T-cell (primary cell): ENCODE results near the gene TRAF7. TPM values are rescaled to one million over a fixed set of nuclear protein-coding genes. Genes with fewer than 3 reads are reported as not detected.

ENCODE experiments used
- ATAC-seq, 4 experiments: fragments of 200-7000 bp in 3 of 4; fragments of 150-1000 bp in 1 of 4; cut with Tn5 transposase; replicated peaks in 1 of 4; 1 replicate in 3 of 4; 2 replicates in 1 of 4; pipeline ENCODE4 v1.10.0; 2021; ENCODE audit warnings: moderate library complexity in 3 of 4, mild to moderate bottlenecking in 2 of 4, moderate number of reproducible peaks in 1 of 4
- CTCF ChIA-PET, 2 donors: fragments of 300-600 bp; sonication (Branson Sonifier 250); formaldehyde crosslinking; loops; one replicate each; lab custom pipeline; 2022; ENCODE audit warnings: antibody characterized with exemption in 2 of 2; lab: Charles Lee
- POLR2A ChIA-PET, 2 donors: fragments of 300-600 bp; sonication (Branson Sonifier 250); formaldehyde crosslinking; loops; one replicate each; lab custom pipeline; 2022; ENCODE audit warnings: antibody characterized with exemption in 2 of 2; lab: Charles Lee
- DNase-seq, 35 experiments: peaks; one replicate each; pipeline versions ENCODE4 v3.0.0 to v3.0.0-alpha.2; 2013 to 2023
- H3K27ac ChIP-seq: one replicate; pipeline ENCODE4 v1.5.1; 2013; ENCODE audit warnings: low read length
- H3K27me3 ChIP-seq, 2 experiments: replicated peaks in 1 of 2; 1 replicate in 1 of 2; 2 replicates in 1 of 2; pipeline versions ENCODE4 v1.6.1 to v1.7.0; 2013; ENCODE audit warnings: low read length in 1 of 2, mixed read lengths in 1 of 2; ENCODE audit not compliant: control insufficient read depth in 2 of 2, insufficient read depth in 2 of 2; ENCODE audit errors: extremely low read depth in 1 of 2
- H3K36me3 ChIP-seq, 2 donors: 1 replicate in 1 of 2; 2 replicates in 1 of 2; pipeline versions ENCODE4 v1.6.1 to v1.7.0; 2013; ENCODE audit warnings: low read length in 1 of 2; ENCODE audit not compliant: control insufficient read depth in 2 of 2, insufficient read depth in 1 of 2; ENCODE audit errors: extremely low read depth in 1 of 2
- H3K4me1 ChIP-seq, 2 experiments: 1 replicate in 1 of 2; 2 replicates in 1 of 2; pipeline versions ENCODE4 v1.6.1 to v1.7.0; 2013; ENCODE audit warnings: low read length in 2 of 2, mixed read lengths in 1 of 2; ENCODE audit not compliant: insufficient read depth in 2 of 2, control insufficient read depth in 1 of 2; ENCODE audit errors: extremely low read depth in 1 of 2
- H3K4me3 ChIP-seq, 2 donors: 1 replicate in 1 of 2; 2 replicates in 1 of 2; pipeline versions ENCODE4 v1.5.1 to v1.7.0; 2013; ENCODE audit warnings: mild to moderate bottlenecking in 2 of 2, low read length in 1 of 2, moderate library complexity in 1 of 2; ENCODE audit not compliant: control insufficient read depth in 1 of 2; ENCODE audit errors: extremely low read depth in 1 of 2
- H3K9me3 ChIP-seq: 2 replicates; pipeline ENCODE4 v1.7.0; 2013
- H3K27ac Mint-ChIP-seq, 2 donors: one replicate each; pipeline ENCODE4 v1.8.0; 2020 to 2021; ENCODE audit warnings: mild to moderate bottlenecking in 2 of 2, mixed read lengths in 2 of 2
- H3K27me3 Mint-ChIP-seq, 2 donors: one replicate each; pipeline ENCODE4 v1.8.0; 2021 to 2022; ENCODE audit warnings: mixed read lengths in 2 of 2
- H3K36me3 Mint-ChIP-seq: one replicate; pipeline ENCODE4 v1.8.0; 2021; ENCODE audit warnings: mixed read lengths
- H3K4me1 Mint-ChIP-seq, 3 donors: one replicate each; pipeline ENCODE4 v1.8.0; 2020 to 2022; ENCODE audit warnings: mixed read lengths in 3 of 3, mild to moderate bottlenecking in 1 of 3
- H3K4me3 Mint-ChIP-seq, 3 donors: one replicate each; pipeline ENCODE4 v1.8.0; 2020 to 2022; ENCODE audit warnings: mild to moderate bottlenecking in 3 of 3, mixed read lengths in 3 of 3, moderate library complexity in 3 of 3
- H3K9me3 Mint-ChIP-seq, 3 donors: one replicate each; pipeline ENCODE4 v1.8.0; 2020 to 2022; ENCODE audit warnings: mixed read lengths in 3 of 3
- WGBS: methylation state at CpG from one replicate; pipeline ENCODE4 v1.1.5; 2013; ENCODE audit warnings: missing lambda C conversion rate; ENCODE audit not compliant: insufficient coverage; 5-methylcytosine and 5-hydroxymethylcytosine counted together
- total RNA-seq, 35 experiments: library from RNA in 6 of 35; stranded (reverse) in 6 of 35; fragments of 120-200 nt in 1 of 35; gene quantifications; one replicate each; pipeline versions ENCODE4 v1.2.1 to v1.2.4 and lab custom pipeline; 2013 to 2026

Gene TRAF7
- total RNA-seq, 5 donors from 2014 or later (not counting 1 experiment from before 2014, with no cell fraction given), result 25.6 to 54.3 (median 43.9) TPM

- DNase-seq (no peak), ATAC-seq (no peak)
- Histone ChIP-seq H3K4me3 (no peak overlapping the region), H3K9me3 (no peaks in the 10 kb centered on the region), H3K36me3 (peaks cover 4 to 8% of the 10 kb centered on the region in 2 donors), H3K27ac (no peak overlapping the region), H3K4me1 (peaks cover 4 to 50% of the 10 kb centered on the region in 2 experiments), H3K27me3 (no peaks in the 10 kb centered on the region)
- Mint-ChIP-seq H3K27me3 (no peaks in the 10 kb centered on the region), H3K9me3 (no peaks in the 10 kb centered on the region), H3K27ac (no peak overlapping the region), H3K36me3 (peaks cover under 1% of the 10 kb centered on the region), H3K4me1 (peaks cover 22 to 27% (median 24%) of the 10 kb centered on the region in 3 donors), H3K4me3 (no peak overlapping the region)
- CTCF ChIA-PET, result no interaction called here
- POLR2A ChIA-PET, result no interaction called here
- WGBS, result 95% methylated on average over 11 of the region's 20 CpGs
These were observed 5.5 kb downstream of the TRAF7 start for GRCh38 chr16:2160915-2161551.

DNA sequence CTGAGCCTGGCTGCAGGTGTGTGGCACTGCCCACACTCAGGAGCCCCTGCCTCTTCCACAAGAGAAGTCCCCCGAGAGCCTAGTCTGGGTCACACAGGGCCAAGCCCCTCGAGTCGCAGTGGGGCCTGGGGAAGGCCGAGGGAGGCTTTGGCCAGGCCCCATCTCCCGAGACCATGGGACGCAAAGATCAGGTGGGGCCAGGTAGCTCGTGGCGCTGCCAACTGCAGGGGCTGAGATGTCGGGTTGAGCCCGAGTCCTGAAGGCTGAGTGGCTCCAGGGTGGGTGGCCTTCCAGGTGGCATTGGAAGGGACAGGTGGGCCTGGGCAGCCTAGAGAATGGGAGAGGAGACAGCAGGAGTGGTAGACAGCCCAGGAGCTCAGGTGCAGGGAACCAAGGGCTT lies 6.3 kb downstream of the TRAF7 start:
- Histone ChIP-seq H3K27ac (no peak overlapping the region), H3K36me3 (peaks cover 4 to 11% of the 10 kb centered on the region in 2 donors), H3K9me3 (no peaks in the 10 kb centered on the region), H3K4me1 (peaks cover 0 to 41% of the 10 kb centered on the region in 2 experiments), H3K4me3 (no peak overlapping the region), H3K27me3 (no peaks in the 10 kb centered on the region)
- CTCF ChIA-PET, result no interaction called here
- Mint-ChIP-seq H3K27me3 (no peaks in the 10 kb centered on the region), H3K4me1 (peaks cover 13 to 18% (median 16%) of the 10 kb centered on the region in 3 donors), H3K4me3 (no peak overlapping the region), H3K9me3 (no peaks in the 10 kb centered on the region), H3K27ac (no peak overlapping the region), H3K36me3 (peaks cover 3% of the 10 kb centered on the region)
- 95% methylated on average over 10 of the region's 10 CpGs for WGBS
- ATAC-seq, result no peak
- no peak for DNase-seq
- POLR2A ChIA-PET, result no interaction called here

GRCh38 chr16:2162676-2163118 lies 7.1 kb downstream of the TRAF7 start:
- Histone ChIP-seq H3K27me3 (no peaks in the 10 kb centered on the region), H3K36me3 (peaks cover 7 to 14% of the 10 kb centered on the region in 2 donors), H3K4me1 (peaks cover 0 to 33% of the 10 kb centered on the region in 2 experiments), H3K27ac (no peak overlapping the region), H3K4me3 (no peak overlapping the region), H3K9me3 (no peaks in the 10 kb centered on the region)
- H3K27ac Mint-ChIP-seq, result no peak overlapping the region
- DNase-seq (no peak), ATAC-seq (no peak)
- H3K9me3 Mint-ChIP-seq, result no peaks in the 10 kb centered on the region
- H3K4me1 Mint-ChIP-seq, result peaks cover 5 to 10% (median 8%) of the 10 kb centered on the region in 3 donors
- no peaks in the 10 kb centered on the region for H3K27me3 Mint-ChIP-seq
- H3K4me3 Mint-ChIP-seq, result no peak overlapping the region
- WGBS, result 99% methylated on average over 13 of the region's 13 CpGs
- ChIA-PET POLR2A (no interaction called here), CTCF (no interaction called here)
- peaks cover 3% of the 10 kb centered on the region for H3K36me3 Mint-ChIP-seq

GRCh38 chr16:2163211-2163881 lies 7.8 kb downstream of the TRAF7 start:
- Mint-ChIP-seq H3K27ac (peak overlapping the region in 1 of 2 donors; percentile 46), H3K27me3 (no peaks in the 10 kb centered on the region), H3K9me3 (no peaks in the 10 kb centered on the region), H3K36me3 (peaks cover 3% of the 10 kb centered on the region), H3K4me1 (peaks cover 0 to 6% (median 6%) of the 10 kb centered on the region in 3 donors), H3K4me3 (no peak overlapping the region)
- ATAC-seq (peak in 3 of 4 experiments; percentile 29 to 65 (median 56)), DNase-seq (peak in 2 of 35 experiments; percentile 20 to 27)
- POLR2A ChIA-PET, result no interaction called here
- CTCF ChIA-PET, result no interaction called here
- WGBS, result 97% methylated on average over 19 of the region's 26 CpGs
- peak overlapping the region; percentile 24 for H3K27ac ChIP-seq
- H3K4me3 ChIP-seq, result no peak overlapping the region
- H3K36me3 ChIP-seq, result peaks cover 9 to 15% of the 10 kb centered on the region in 2 donors
- H3K27me3 ChIP-seq, result no peaks in the 10 kb centered on the region
- no peaks in the 10 kb centered on the region for H3K9me3 ChIP-seq
- H3K4me1 ChIP-seq, result peaks cover 0 to 27% of the 10 kb centered on the region in 2 experiments

- Mint-ChIP-seq H3K9me3 (no peaks in the 10 kb centered on the region), H3K27me3 (no peaks in the 10 kb centered on the region), H3K27ac (no peak overlapping the region), H3K4me1 (peaks cover 0 to 3% (median 2%) of the 10 kb centered on the region in 3 donors), H3K4me3 (no peak overlapping the region), H3K36me3 (peaks cover 3% of the 10 kb centered on the region)
- no peaks in the 10 kb centered on the region for H3K27me3 ChIP-seq
- 96% methylated on average over 12 of the region's 12 CpGs for WGBS
- H3K27ac ChIP-seq, result no peak overlapping the region
- H3K36me3 ChIP-seq, result peaks cover 14 to 19% of the 10 kb centered on the region in 2 donors
- ATAC-seq (no peak), DNase-seq (no peak)
- peaks cover 0 to 10% of the 10 kb centered on the region in 2 experiments for H3K4me1 ChIP-seq
- ChIA-PET CTCF (no interaction called here), POLR2A (no interaction called here)
- no peak overlapping the region for H3K4me3 ChIP-seq
- H3K9me3 ChIP-seq, result no peaks in the 10 kb centered on the region
These were observed 10.3 kb downstream of the TRAF7 start for GRCh38 chr16:2165861-2166260.

DNA sequence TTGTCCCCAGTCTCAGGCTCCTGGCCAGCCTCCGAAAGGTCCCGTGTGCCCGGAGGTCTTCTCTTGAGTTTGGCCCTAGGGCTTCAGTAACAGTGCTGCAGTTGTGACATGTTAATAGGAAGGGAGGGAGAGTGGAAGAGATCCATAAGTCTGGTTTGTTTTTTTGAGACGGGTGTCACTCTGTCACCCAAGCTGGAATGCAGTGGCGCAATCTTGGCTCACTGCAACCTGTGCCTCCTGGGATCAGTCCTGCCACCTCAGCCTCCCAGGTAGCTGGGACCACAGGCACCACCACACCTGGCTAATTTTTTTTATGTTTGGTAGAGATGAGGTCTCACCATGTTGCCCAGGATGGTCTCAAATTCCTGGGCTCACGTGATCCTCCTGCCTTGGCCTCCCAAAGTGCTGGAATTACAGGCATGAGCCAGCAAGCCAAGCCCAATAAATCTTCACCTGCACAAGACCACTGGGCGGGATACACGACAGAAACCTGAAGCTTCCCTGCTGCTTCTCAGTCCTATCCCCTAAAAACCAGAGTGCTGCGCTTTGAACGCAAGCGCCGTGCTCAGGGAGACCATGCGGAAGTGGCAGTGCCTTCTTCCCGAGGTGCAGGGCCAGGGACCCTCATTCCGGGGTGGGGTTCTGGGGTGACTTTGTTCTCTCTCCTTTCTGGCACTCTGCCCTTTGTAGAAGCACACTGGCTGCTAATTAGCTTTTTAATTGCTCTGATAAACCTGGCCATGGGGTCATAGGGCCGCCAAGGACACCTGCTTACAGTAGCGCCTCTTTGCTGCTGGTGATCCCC lies 10.9 kb downstream of the TRAF7 start:
- peaks cover 3% of the 10 kb centered on the region for H3K36me3 Mint-ChIP-seq
- peaks cover 0 to 9% of the 10 kb centered on the region in 2 experiments for H3K4me1 ChIP-seq
- no peaks in the 10 kb centered on the region for H3K9me3 Mint-ChIP-seq
- H3K9me3 ChIP-seq, result no peaks in the 10 kb centered on the region
- H3K4me3 ChIP-seq, result no peak overlapping the region
- H3K27me3 ChIP-seq, result no peaks in the 10 kb centered on the region
- H3K4me1 Mint-ChIP-seq, result peaks cover 0 to 3% (median 2%) of the 10 kb centered on the region in 3 donors
- ATAC-seq, result no peak
- H3K4me3 Mint-ChIP-seq, result no peak overlapping the region
- CTCF ChIA-PET, result no interaction called here
- POLR2A ChIA-PET, result no interaction called here
- H3K27ac Mint-ChIP-seq, result no peak overlapping the region
- no peak overlapping the region for H3K27ac ChIP-seq
- H3K27me3 Mint-ChIP-seq, result no peaks in the 10 kb centered on the region
- no peak for DNase-seq
- H3K36me3 ChIP-seq, result peaks cover 14 to 20% of the 10 kb centered on the region in 2 donors
- WGBS, result 97% methylated on average over 13 of the region's 17 CpGs
